HG03457 (cell line): Measurements from ENCODE around the gene IWS1.
"Not testable (repeated sequence)": the region's sequence is repeated elsewhere in the genome, so short reads cannot be mapped to it uniquely, and the experiment has no call there.

Experiments
- ATAC-seq: cut with Tn5 transposase; IDR thresholded peaks from one replicate; pipeline ENCODE4 v1.9.1; 2021; ENCODE audit warnings: moderate number of reproducible peaks; ENCODE audit not compliant: unreplicated experiment

The IWS1 gene

DNA sequence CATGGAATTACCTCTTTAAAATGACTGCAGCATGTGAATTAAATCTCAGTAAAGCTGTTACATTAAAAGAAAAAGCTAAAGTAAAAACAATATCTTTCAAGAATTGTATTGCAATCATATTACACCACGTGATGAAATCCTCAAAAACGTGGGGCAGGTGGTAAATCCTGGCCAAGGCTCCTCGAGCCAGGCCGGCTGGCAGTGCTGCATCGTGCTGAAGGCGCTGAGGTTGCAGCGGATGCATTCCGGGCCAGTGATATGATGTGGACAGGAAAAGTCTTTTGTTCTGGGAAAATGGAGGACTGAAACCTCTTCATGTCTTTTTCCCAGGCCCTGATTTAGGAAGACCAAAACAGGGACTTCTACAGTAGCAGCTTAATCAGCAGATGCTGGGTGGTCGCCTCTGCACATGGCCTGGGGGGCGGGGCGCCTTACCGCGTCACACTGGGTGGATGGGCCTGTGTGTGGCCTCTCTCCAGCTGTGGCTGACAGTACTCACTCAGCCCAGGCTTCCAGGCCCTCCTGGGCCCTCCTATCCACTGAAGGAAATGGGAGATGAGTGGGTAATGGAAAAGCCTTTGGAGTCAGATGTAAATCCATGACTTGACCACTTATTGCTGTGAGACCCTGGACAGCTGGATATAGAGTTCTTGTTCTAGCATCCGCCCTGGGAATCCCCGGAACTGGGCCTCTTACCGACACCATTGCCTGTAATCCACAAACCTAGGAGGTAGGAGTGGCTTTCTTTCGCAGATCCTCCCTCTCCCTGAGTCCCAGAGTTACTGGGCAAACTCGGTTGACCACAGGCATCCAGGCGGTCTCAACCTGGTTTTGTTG, 62.9 kb downstream of the IWS1 start:
- no peak for ATAC-seq

DNA sequence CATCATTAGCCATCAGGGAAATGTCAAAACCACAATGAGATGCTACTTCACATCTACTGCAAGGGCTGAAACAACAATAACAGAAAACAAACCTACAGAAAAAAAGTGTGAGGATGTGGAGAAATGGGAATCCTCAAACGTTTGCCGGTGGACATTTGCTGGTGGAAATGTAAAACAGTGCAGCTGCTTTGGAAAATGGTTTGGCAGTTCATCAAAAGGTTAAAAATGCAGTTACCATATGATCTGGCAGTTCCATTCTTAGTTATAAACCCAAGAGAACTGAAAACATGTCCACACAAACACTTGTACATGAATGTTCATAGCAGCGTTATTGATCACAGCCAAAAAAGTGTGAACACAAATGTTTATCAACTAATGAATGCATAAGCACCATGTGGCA, 63.8 kb downstream of the IWS1 start:
- ATAC-seq, result no peak

DNA sequence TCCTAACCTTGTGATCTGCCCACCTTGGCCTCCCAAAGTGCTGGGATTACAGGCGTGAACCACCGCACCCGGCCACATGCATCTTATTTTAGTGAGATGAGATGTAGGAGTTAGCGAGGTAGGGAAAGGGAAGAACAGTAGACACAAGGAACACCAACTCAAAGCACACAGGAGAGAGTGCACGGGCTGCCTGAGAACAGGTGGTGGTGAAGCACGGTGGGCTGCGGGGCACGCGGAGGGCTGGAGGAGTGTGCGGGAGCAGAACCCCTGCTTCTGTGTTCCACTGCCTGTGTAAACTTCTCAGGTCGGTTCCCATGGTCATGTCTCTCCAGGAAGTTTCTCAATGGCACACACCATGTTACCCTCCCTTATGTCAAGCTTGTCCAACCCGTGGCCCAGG, 69.3 kb downstream of the IWS1 start:
- ATAC-seq, result no peak

DNA sequence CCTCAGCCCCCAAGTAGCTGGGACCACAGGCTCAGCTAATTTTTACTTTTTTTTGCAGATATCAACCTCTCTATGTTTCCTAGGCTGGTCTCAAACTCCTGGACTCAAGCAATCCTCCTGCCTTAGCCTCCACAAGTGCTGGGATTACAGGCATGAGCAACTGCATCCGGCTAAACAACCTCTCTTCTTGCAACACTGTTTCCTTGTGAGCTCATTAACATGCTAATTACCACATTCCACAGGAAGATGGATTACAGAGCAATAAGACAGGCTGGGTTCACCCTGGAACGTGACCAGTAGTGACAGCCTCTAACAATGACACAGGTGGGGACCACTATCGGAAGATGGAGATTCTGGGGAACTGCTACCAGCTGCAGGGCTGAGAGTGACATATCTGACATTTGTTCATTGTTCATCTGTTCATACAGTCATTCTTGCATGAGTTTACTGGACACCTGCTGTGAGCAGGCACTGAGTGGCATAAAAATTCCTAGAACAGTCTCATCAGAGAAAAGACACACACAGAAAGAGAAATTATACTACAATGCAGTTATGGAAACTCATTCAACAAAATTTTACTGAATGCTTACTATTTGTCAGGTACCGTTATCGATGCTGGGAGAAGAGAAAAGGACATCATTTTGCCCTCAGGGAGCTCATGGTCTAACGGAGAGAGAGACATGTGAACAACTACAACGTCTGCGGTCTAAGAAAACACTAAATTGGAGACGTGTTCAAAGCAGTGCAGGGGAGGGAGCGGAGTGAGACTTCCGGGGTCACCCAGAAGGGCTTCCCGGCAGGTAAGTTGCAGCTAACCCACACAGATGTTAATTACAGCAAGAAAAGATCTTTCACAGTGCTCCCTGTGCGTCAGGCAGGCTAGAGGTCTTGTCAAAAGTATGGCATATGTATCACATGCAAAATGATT, 70.5 kb downstream of the IWS1 start:
- ATAC-seq, result no peak

DNA sequence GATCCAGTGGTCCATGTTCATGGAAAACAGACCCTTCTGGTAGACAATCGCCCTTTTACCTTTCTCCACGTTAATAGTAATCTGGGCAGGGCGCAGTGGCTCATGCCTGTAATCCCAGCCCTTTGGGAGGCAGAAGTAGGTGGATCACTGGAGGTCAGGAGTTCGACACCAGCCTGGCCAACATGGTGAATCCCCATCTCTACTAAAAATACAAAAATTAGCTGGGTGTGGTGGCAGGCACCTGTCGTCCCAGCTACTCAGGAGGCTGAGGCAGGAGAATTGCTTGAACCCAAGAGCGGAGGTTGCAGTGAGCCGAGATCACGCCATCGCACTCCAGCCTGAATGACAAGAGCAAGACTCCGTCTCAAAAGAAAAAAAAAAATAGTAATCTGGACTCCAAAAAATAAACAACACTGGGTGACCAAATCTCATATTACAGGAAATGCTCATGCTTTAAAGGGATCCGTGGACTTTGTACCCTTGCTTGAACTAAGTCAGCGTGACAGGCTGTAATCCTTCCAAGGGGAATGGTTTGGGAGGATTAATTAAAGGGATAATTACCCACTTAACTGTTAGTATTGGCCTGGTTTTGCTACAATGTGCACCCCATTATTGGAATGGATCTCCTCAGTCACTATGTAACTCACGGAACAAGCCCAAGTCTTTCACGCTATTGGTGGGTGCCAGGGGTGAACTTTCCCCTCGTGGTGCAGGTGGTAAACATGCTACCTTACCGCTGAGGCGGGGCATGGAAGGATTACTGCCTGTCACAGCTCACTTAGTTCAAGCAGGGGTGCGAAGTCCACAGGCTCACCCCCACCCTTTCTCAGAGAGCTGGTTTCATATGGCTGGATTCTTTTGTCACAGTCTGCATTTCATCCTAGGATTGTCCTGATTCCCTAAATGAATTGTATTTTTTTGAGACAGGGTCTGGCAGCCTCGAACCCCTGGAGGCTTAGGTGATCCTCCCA, 71.4 kb downstream of the IWS1 start:
- no peak for ATAC-seq

DNA sequence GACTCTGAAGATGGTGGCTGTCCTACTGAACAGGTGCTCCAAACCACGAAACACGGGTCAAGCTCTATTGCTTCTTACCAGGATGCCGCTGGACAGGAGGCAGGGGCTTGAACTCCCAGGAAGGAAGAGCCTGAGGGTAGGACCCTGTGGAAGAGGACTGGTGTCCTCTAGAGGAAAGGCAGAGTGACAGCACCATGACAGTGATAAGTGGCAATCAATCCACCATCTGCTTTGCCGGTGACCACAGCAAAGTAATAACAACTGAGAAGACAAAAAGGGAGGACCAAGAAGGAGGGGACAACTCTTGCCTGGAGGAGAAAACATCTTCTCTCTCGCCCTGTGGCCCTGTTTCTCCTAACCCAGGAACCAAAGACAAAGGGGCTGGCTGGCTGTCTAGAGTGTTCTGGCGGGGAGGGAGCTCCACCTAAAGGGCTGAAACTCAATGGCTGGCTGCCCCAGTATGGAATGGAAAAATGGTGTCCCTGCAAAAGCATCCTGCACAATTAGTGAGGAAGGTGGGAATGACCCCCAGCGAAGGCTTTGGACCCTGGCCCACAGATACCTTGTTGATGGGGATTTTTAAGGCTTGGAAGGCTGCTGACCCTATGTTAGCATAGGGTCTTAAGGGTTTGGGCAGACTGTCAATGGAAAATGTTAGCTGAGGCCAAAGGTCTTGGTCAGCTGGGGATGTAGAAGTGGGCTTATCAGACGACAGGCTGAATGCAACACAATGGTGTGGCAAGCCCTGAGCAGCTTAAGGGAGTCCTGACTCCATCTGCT, 72.7 kb downstream of the IWS1 start:
- no peak for ATAC-seq

DNA sequence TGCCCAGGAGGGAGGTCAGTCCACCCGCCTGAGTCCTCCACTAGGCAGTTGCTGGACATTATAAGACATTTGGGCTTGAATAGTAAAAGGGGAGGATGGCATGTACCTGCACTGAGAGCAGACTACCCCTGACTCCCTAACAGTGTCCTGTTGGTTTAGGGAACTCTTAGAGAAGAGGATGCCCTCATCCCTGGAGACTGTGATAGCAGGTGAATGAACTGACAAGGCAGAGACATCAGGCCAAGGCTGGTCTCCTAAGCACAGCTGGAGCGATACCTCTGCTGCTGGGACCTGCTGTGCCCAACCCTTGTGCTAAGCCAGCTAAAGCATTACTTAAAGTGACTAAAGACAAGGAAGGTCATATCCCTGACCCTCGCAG, 73.3 kb downstream of the IWS1 start:
- ATAC-seq, result no peak

DNA sequence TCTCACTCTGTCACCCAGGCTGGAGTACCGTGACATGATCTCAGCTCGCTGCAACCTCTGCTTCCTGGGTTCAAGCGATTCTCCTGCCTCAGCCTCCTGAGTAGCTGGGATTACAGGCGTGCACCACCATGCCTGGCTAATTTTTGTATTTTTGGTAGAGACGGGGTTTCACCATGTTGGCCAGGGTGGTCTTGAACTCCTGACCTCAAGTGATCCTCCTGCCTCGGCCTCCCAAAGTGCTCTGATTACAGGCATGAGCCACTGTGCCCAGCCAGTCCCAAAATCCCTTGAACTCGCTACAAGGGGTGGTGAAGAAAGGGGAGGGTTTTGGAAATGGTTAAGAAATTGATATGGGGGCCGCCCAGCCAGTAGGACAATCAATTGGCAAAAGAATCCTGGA, 73.9 kb downstream of the IWS1 start:
- ATAC-seq, result not testable (repeated sequence)

DNA sequence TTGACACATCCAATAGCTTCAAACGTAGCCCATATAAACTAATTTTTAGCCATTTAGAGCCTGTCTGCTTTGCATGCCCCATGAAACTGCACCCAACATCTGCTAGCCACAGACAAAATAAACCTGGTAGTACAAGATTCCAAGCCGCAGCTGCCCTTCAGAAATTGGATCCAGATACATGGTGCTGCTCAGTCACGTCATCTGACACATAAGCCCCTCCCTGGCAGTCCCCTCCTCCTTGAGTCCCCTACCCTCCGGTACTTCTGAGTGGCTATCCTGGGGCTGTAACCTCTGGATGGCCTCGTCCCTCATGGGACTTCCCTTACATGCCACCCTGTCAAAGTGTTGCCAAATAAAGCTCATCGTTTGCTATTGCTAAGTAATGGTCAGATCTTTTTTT, 74.3 kb downstream of the IWS1 start:
- no peak for ATAC-seq

DNA sequence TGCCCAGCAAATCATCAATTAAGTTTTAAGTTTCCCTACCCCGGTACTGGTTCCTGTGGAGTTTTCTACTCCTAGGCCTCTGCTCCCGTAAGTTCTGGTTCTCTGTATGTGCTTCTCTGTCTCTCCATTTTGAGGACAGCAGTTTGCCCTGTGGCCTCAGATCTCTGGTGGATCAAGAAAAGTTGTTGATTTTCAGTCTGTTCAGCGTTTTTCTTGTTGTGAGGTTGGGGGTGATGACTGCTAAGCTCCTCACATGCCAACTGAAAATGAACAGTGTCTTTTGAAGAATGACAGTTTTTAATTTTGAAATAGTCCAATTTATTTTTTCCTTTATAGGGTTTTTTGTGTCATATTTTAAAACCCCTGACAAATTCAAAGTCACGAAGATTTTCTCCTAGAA, 76.4 kb downstream of the IWS1 start:
- no peak for ATAC-seq

DNA sequence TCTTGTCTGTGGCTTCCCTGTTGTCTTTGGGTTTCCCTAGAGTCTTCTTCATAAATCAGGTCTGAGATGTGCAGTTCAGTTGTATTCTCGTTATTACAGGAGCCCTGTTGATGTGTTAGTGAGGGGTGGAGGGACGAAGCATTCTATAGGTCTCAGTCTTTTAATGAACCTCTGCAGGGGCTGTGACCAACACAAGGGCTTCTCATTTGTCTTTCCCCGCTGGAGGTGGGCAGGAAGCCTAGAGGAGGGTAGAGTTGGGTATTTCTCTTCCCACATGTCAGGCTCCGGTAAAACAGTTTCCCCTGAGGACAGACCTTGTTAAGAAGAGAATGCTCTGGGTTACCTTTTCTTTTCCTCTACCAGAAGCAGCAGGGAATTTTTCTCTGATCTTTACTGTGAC, 76.9 kb downstream of the IWS1 start:
- no peak for ATAC-seq

DNA sequence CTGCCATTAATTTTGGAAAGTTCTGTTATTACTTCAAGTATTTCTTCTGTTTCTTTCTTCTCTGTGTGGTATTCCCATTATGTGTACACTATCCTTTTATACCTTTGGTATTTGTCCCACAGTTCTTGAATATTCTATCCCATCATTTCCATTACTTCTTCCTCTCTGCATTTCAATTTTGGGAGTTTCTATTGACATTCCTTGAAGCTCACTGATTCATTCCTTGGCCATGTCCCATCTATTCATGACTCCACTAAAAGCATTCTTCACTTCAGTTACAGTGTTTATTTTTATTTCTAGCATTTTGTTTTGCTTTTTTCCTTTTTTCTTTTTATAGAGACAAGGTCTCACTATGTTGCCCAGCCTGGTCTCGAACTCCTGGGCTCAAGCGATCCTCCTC, 77.8 kb downstream of the IWS1 start:
- no peak for ATAC-seq

DNA sequence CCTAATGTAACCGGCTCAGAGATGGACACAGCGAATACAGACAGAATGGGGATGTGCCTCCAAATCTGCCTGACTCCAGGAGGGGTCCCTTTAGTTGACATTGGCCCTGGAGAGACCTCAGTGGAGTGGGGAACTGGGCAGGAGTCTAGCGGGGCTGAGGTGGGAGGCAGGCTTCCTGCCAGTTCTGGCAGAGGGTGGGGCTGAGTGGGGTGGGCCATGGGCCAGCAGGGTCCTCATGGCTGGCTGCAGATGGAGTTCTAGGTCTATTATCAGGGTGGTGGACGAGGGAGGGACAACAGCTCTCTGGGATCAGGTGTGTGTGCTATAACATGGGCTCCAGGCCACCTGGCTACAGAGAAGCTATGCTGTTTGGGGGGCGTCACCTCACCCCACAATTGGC, 86.9 kb downstream of the IWS1 start:
- ATAC-seq, result no peak

DNA sequence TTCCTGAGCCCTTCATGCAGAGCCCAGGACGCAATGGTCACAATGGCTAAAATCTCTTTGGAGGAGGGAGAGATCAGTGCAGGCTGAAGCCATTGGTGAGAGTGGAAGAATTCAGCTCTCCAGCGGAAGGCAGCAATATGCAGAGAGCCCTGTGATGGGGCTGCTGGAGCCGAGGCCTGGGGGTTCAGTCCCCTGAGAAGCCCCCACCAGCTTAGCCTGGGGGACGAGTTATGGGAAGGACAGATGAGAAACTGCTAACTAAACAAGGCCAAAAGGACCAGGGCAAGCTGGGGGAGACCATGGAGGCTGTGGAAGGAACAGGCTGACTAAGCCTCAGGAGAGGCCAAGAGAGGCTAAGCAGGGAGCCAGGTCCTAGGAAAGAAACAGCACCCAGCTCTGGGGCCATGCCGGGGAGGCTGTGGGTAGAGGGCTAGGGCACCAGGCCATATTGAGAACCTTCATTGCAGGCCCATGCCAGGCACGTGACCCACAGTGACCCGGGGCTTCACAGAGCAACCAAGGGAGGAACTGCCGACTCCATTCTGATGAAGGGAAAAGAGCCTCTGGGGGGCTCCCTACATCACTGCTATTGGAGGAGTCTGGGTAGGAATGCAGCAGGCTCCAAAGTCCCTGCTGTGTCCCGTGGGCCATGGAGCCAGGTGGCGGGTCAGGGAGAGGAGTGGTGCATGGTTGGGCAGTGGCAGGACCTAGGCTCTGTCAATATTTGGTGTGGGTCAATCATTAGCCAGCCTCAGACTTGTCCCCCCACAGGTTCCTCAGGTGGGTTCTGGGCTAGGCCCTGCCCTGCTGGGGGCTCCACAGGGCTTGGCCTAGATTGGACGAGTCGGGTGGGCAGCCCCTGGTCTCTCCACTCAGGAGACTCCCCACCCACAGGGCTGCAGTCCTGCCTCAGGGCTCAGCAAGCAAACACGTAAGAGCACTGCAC, 88.2 kb downstream of the IWS1 start:
- ATAC-seq, result no peak

DNA sequence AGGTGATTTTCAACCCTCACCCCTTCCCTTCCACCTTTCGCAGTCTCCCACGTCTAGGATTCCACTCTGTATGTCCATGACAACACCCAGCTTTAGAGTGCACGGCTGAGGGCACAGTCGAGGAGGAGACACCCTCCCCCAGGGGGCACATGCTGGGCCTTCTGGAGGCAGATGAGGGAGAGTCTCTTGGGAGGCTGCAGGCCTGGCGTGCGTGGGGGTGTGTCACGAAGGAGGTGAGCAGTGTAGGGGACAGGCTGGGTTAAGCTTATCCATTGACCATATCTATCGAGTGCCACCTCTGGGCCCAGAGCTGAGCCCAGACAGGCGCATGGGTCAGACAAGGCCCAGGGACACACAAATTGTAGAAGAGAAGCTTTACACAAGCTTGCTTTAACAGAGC, 89.2 kb downstream of the IWS1 start:
- no peak for ATAC-seq

DNA sequence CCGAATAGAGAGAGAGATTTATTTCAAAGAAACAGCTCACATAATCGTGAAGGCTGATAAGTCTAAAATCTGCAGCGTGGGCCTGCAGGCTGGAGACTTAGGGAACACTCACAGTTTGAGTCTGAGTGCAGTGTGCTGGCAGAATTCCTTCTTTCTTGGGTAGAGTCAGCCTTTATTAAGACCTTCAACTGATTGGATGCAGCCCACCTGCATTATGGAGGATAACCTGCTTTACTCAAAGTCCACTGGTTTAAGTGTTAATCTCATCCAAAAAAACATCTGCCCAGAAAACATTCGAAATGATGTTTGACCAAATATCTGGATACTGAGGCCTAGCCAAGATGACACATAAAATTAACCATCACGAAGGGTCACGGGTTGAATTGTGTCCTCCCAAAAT, 91.8 kb downstream of the IWS1 start:
- ATAC-seq, result no peak

DNA sequence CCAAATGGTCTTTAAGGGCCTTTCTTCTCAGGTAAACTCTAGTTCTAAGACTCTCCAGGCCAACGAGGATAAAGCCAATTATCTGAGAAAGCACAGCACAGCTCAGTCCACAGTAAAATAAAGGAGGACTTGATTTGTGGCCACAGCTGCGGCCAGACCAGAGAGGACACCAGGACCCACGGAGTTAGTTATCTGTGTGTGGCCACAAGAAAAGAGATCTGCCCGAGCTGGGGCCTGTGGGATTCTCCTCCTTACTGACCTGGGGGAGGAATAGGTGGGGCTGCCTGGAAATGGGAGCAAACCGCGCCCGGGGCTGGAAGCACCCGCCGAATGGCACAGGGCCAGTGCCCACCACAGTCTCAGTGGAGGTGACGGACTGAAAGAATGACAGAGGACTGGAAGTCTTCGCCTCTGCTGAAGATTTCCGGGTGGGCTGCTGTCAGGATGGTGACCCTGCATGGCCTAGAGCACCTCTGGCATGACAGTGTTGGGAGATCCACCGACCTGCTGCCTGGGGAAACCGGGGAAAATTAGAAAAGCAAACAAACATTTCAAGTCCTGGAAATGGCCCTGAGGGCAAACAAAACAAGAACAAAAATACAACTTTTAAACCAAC, 94.8 kb downstream of the IWS1 start:
- ATAC-seq, result no peak
